Muscle layer of duodenum (tissue), 2 donors: ENCODE data around the gene FN1.

Experiments
- H3K27ac ChIP-seq: one replicate; pipeline ENCODE4 v1.7.0; 2013; ENCODE audit warnings: mild to moderate bottlenecking, low read length
- H3K27me3 ChIP-seq: one replicate; pipeline ENCODE4 v1.7.0; 2013; ENCODE audit warnings: low read depth, mild to moderate bottlenecking, control low read depth, low read length
- H3K36me3 ChIP-seq, 2 donors: one replicate each; pipeline ENCODE4 v1.7.0; 2013; ENCODE audit warnings: low read length in 2 of 2, control low read depth in 1 of 2, mild to moderate bottlenecking in 1 of 2; ENCODE audit not compliant: insufficient read depth in 2 of 2, control insufficient read depth in 1 of 2
- H3K4me1 ChIP-seq, 2 donors: one replicate each; pipeline ENCODE4 v1.7.0; 2013; ENCODE audit warnings: low read length in 2 of 2, mild to moderate bottlenecking in 2 of 2, control low read depth in 1 of 2, moderate library complexity in 1 of 2; ENCODE audit not compliant: insufficient read depth in 2 of 2, control insufficient read depth in 1 of 2
- H3K4me3 ChIP-seq, 2 donors: one replicate each; pipeline ENCODE4 v1.7.0; 2013; ENCODE audit warnings: low read length in 2 of 2, low read depth in 1 of 2, mild to moderate bottlenecking in 1 of 2
- H3K9me3 ChIP-seq, 2 donors: one replicate each; pipeline ENCODE4 v1.7.0; 2013; ENCODE audit warnings: low read length in 2 of 2, control low read depth in 1 of 2, mild to moderate bottlenecking in 1 of 2; ENCODE audit not compliant: control insufficient read depth in 1 of 2
- donor health status: healthy.

Gene FN1

GRCh38 chr2:215391531-215391930 lies 44.3 kb downstream of the FN1 start:
- H3K4me3 ChIP-seq: no peak overlapping the region
- no peak overlapping the region for H3K27ac ChIP-seq
- no peaks in the 10 kb centered on the region for H3K9me3 ChIP-seq
- no peaks in the 10 kb centered on the region for H3K27me3 ChIP-seq
- H3K36me3 ChIP-seq: peaks cover 48 to 82% of the 10 kb centered on the region in 2 donors
- no peaks in the 10 kb centered on the region for H3K4me1 ChIP-seq

DNA sequence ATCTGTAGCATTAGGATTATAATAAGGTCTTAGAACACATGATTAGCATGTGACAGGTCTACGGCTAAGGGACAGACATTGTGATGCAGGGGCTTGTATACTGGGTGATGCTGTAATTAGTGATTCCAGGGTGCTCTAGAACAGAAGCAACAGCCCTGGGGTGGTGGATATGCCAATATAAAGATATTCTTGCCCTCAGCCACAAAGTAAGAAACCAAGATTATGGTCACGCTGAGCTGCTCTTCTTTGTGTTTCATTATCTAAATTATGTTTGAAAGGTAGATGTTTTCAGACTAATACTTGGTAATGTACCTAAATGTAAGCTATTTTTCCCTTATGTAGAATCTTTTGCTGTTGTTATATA lies 45.3 kb downstream of the FN1 start:
- no peak overlapping the region for H3K4me3 ChIP-seq
- H3K27ac ChIP-seq: no peak overlapping the region
- H3K27me3 ChIP-seq: no peaks in the 10 kb centered on the region
- peaks cover 46 to 84% of the 10 kb centered on the region in 2 donors for H3K36me3 ChIP-seq
- no peaks in the 10 kb centered on the region for H3K9me3 ChIP-seq
- H3K4me1 ChIP-seq: no peaks in the 10 kb centered on the region

DNA sequence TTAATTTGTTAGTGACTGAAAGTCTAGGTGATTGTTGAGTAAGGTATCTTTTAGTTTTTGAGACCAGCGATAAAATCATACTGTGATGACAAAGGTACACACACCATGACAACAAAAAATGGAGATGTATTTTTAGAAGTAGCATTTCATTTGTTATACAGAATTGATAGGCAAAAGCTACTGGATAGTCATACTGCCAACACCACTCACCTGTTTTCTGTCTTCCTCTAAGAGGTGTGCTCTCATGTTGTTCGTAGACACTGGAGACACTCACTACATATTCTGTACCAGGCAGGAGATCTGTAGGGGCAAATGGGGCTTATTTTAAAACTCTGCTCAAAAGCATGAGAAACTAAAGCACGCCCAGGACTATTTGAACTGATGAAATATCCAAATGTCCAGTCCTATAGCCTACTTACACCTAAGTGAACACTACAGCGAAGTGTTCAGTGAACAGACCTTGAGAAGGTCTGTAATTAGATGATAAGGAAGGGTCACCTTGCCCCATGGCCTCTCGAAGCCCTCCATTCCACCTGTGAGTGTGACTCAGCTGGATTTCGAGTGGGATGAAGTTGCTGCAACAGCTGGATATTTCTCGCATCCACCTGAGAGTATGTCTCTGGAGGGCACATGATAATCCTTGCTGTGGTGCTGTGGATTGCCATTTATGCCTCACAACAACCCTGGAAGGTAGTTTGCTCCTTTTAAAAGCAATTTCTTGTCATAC lies 47.7 kb downstream of the FN1 start:
- Histone ChIP-seq H3K36me3 (peaks cover 44 to 80% of the 10 kb centered on the region in 2 donors), H3K27me3 (no peaks in the 10 kb centered on the region), H3K9me3 (no peaks in the 10 kb centered on the region), H3K4me1 (no peaks in the 10 kb centered on the region), H3K27ac (no peak overlapping the region), H3K4me3 (no peak overlapping the region)

DNA sequence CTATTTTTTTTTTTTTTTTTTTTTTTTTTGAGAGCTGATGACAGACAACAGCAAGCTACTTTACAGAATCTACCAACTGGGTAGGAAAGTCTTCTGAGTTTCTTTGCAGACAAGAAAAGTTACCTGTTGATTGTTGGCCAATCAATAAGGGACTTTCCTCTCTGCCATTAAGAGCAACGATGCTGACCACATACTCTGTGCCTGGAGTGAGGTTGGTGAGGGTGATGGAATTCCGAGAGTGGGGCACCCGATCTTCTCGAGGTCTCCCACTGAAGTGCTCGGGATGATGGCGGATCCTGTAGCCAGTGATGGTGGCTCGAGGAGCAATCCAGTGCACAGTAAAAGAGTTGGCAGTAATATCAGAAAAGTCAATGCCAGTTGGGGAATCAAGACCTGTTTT lies 49.3 kb downstream of the FN1 start:
- H3K27ac ChIP-seq: no peak overlapping the region
- no peak overlapping the region for H3K4me3 ChIP-seq
- no peaks in the 10 kb centered on the region for H3K27me3 ChIP-seq
- H3K9me3 ChIP-seq: no peaks in the 10 kb centered on the region
- H3K4me1 ChIP-seq: no peaks in the 10 kb centered on the region
- peaks cover 51 to 80% of the 10 kb centered on the region in 2 donors for H3K36me3 ChIP-seq

DNA sequence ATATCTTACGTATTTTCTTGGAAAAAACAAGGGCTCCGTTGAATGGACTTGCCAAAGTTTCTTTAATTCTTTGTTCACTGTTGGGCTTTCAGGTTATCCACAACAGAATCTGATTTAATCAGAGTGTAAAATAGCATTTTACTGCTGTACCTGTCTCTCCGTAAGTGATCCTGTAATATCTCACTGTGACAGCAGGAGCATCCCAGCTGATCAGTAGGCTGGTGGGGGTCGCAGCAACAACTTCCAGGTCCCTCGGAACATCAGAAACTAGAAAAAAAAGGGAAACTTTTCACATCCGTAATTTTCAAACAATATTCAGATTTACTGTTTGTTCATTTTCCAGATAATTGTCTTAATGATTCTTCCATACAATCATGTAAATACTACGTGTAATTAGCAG lies 51.2 kb downstream of the FN1 start:
- Histone ChIP-seq H3K9me3 (no peaks in the 10 kb centered on the region), H3K4me1 (no peaks in the 10 kb centered on the region), H3K4me3 (no peak overlapping the region), H3K36me3 (peaks cover 63 to 80% of the 10 kb centered on the region in 2 donors), H3K27me3 (no peaks in the 10 kb centered on the region), H3K27ac (no peak overlapping the region)

DNA sequence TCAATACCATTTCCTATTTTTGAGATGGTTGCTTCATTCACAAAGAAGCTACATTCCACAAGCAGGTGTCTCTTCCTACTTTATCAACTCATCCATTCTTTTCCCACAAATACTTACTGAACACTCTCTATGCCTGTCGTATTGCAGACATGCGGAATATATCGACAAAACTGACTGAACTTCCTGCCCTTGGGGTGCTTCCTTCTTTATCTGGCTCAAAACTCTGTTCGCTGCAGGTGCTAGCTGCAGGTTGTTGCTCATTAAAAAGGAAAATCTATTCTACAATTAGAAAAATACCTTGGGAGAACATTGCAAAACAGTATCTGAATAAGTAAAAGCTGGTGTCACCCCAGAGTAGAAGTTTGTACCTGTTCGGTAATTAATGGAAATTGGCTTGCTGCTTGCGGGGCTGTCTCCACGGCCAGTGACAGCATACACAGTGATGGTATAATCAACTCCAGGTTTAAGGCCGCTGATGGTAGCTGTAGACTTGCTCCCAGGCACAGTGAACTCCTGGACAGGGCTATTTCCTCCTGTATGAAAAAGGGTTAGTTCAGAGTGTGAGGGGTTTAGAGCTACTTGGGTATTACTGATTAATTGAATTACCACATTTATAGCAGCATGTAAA lies 52.1 kb downstream of the FN1 start:
- Histone ChIP-seq H3K9me3 (no peaks in the 10 kb centered on the region), H3K4me1 (no peaks in the 10 kb centered on the region), H3K4me3 (no peak overlapping the region), H3K27me3 (no peaks in the 10 kb centered on the region), H3K36me3 (peaks cover 66 to 82% of the 10 kb centered on the region in 2 donors), H3K27ac (no peak overlapping the region)

- Histone ChIP-seq H3K27ac (no peak overlapping the region), H3K27me3 (no peaks in the 10 kb centered on the region), H3K9me3 (no peaks in the 10 kb centered on the region), H3K4me3 (no peak overlapping the region), H3K4me1 (no peaks in the 10 kb centered on the region), H3K36me3 (peaks cover 66 to 85% of the 10 kb centered on the region in 2 donors)
Observed at GRCh38 chr2:215382480-215382879, 53.4 kb downstream of the FN1 start.

DNA sequence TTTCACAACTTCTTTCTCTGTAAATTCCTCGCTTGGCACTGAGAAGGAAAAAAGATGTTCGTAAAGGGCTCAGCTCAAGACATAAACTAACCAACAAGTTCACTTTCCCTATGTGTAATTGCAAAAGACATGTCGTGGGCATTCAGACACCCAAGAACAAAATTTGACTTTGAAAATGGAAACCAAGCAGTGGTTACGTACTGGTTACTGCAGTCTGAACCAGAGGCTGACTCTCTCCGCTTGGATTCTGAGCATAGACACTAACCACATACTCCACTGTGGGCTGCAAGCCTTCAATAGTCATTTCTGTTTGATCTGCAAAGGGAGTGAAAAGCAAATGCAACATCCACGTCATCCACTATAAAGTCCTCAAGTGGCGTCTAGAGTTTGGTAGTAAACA lies 53.9 kb downstream of the FN1 start:
- no peak overlapping the region for H3K4me3 ChIP-seq
- H3K36me3 ChIP-seq: peaks cover 66 to 85% of the 10 kb centered on the region in 2 donors
- H3K9me3 ChIP-seq: no peaks in the 10 kb centered on the region
- H3K27me3 ChIP-seq: no peaks in the 10 kb centered on the region
- no peaks in the 10 kb centered on the region for H3K4me1 ChIP-seq
- no peak overlapping the region for H3K27ac ChIP-seq

DNA sequence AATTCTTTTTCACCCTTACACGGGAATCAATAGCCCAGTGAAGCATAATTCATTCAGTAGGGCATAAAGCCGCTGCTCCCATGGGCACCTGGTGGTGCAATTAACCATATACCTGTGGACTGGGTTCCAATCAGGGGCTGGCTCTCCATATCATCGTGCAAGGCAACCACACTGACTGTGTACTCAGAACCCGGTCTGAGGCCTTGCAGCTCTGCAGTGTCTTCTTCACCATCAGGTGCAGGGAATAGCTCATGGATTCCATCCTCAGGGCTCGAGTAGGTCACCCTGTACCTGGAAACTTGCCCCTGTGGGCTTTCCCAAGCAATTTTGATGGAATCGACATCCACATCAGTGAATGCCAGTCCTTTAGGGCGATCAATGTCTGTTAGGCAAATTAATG lies 55.2 kb downstream of the FN1 start:
- Histone ChIP-seq H3K27me3 (no peaks in the 10 kb centered on the region), H3K4me3 (no peak overlapping the region), H3K4me1 (no peaks in the 10 kb centered on the region), H3K9me3 (no peaks in the 10 kb centered on the region), H3K36me3 (peaks cover 67 to 85% of the 10 kb centered on the region in 2 donors), H3K27ac (no peak overlapping the region)

- peaks cover 74 to 92% of the 10 kb centered on the region in 2 donors for H3K36me3 ChIP-seq
- no peaks in the 10 kb centered on the region for H3K9me3 ChIP-seq
- H3K4me1 ChIP-seq: no peaks in the 10 kb centered on the region
- no peak overlapping the region for H3K27ac ChIP-seq
- H3K4me3 ChIP-seq: no peak overlapping the region
- H3K27me3 ChIP-seq: no peaks in the 10 kb centered on the region
Observed at GRCh38 chr2:215379948-215380347, 55.9 kb downstream of the FN1 start.

- Histone ChIP-seq H3K27me3 (no peaks in the 10 kb centered on the region), H3K27ac (no peak overlapping the region), H3K4me3 (no peak overlapping the region), H3K4me1 (no peaks in the 10 kb centered on the region), H3K9me3 (no peaks in the 10 kb centered on the region), H3K36me3 (peaks cover 75 to 92% of the 10 kb centered on the region in 2 donors)
Observed at GRCh38 chr2:215379039-215379438, 56.8 kb downstream of the FN1 start.

DNA sequence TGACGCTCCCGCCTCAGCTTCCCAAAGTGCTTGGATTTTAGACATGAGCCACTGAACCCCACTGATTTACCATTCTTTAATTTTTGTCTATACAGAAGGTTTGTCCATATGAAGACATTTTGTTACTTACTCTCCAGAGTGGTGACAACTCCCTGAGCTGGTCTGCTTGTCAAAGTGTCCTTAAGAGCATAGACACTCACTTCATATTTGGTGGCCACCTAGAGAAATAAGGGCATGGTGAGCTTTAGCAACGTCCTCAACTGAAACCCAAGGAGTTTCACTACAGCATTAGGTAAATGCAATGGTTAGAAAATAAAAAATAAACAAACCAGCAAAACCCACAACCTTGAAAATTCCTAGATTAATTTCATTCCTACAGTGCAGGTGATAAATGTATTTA lies 57.8 kb downstream of the FN1 start:
- no peak overlapping the region for H3K27ac ChIP-seq
- H3K4me1 ChIP-seq: no peaks in the 10 kb centered on the region
- H3K4me3 ChIP-seq: no peak overlapping the region
- peaks cover 66 to 91% of the 10 kb centered on the region in 2 donors for H3K36me3 ChIP-seq
- no peaks in the 10 kb centered on the region for H3K9me3 ChIP-seq
- no peaks in the 10 kb centered on the region for H3K27me3 ChIP-seq
